Transverse colon (tissue), 4 donors: ENCODE data around the gene FHIP2A. TPM values are rescaled to one million over a fixed set of nuclear protein-coding genes. Genes with fewer than 3 reads are reported as not detected.

Source experiments
- DNase-seq: peaks from one replicate; pipeline ENCODE4 v3.0.0-alpha.2; 2019
- H3K27ac ChIP-seq, 4 donors: fragments of 200-600 bp; sonication (generic); 2 replicates each; pipeline ENCODE4 v1.5.1; 2016 to 2018; ENCODE audit warnings: inconsistent platforms in 4 of 4
- H3K27me3 ChIP-seq: fragments of 200-600 bp; sonication (generic); 2 replicates; pipeline ENCODE4 v1.5.1; 2017; ENCODE audit warnings: inconsistent platforms
- H3K36me3 ChIP-seq, 4 donors: fragments of 200-600 bp; sonication (generic); 2 replicates each; pipeline ENCODE4 v1.5.1; 2017 to 2019; ENCODE audit warnings: inconsistent platforms in 4 of 4
- H3K4me1 ChIP-seq, 4 donors: fragments of 200-600 bp; sonication (generic); 2 replicates each; pipeline ENCODE4 v1.5.1; 2017 to 2020; ENCODE audit warnings: inconsistent platforms in 4 of 4
- H3K4me3 ChIP-seq, 4 donors: fragments of 200-600 bp; sonication (generic); 1 replicate in 1 of 4; 2 replicates in 3 of 4; pipeline versions ENCODE4 v1.5.1 to v1.6.1; 2017 to 2019; ENCODE audit warnings: inconsistent platforms in 4 of 4
- H3K9me3 ChIP-seq, 2 donors: fragments of 200-600 bp; sonication (generic); 2 replicates each; pipeline ENCODE4 v1.5.1; 2017 to 2019; ENCODE audit warnings: inconsistent platforms in 2 of 2
- EP300 ChIP-seq: sonication (generic); formaldehyde crosslinking; IDR thresholded peaks from one replicate; pipeline ENCODE4 v1.6.1; 2017; ENCODE audit warnings: antibody characterized with exemption, low read depth
- POLR2A ChIP-seq: fragments of 450-650 bp; IDR thresholded peaks from one replicate; pipeline ENCODE4 v1.6.1; 2016; ENCODE audit warnings: antibody characterized with exemption, mild to moderate bottlenecking, moderate library complexity
- POLR2AphosphoS5 ChIP-seq, 3 donors: sonication (generic); formaldehyde crosslinking; IDR thresholded peaks; one replicate each; pipeline ENCODE4 v1.6.1; 2016; ENCODE audit warnings: antibody characterized with exemption in 3 of 3
- WGBS, 2 donors: methylation state at CpG; one replicate each; pipeline ENCODE4 v1.1.5; 2018; ENCODE audit warnings: low coverage in 1 of 2; 5-methylcytosine and 5-hydroxymethylcytosine counted together
- in situ Hi-C, 4 donors: fragments of 200-750 bp; cut with MboI; loops; one replicate each; pipeline versions ENCODE4 v1.15.0 to v1.15.1; 2017; ENCODE audit warnings: low sequenced_read_pairs in 3 of 4, low pct_ligation_motif_present in 1 of 4, low pct_unique_long_range_greater_than_20kb in 1 of 4
- intact Hi-C: fragments of 100-400 bp; cut with DNase I; formaldehyde crosslinking; loops from one replicate; pipeline ENCODE4 v1.15.1; 2023; ENCODE audit warnings: low total_unique reads
- total RNA-seq, 4 donors: library from RNA; depleted of rRNA; stranded (reverse); fragments of >200 nt; gene quantifications; one replicate each; pipeline ENCODE4 v1.1.0, GENCODE V29; 2016
- TF ChIP-seq, protein P1 (sequence below), 5 experiments: fragments of 200-600 bp in 3 of 5; fragments of 450-650 bp in 2 of 5; sonication (generic) in 3 of 5; IDR thresholded peaks; 1 replicate in 2 of 5; 2 replicates in 3 of 5; pipeline ENCODE4 v1.5.1; 2016 to 2017; ENCODE audit warnings: antibody characterized with exemption in 5 of 5, inconsistent platforms in 3 of 5, mild to moderate bottlenecking in 2 of 5, moderate library complexity in 1 of 5

FHIP2A gene
- total RNA-seq, 4 donors from 2014 or later = 17.2 to 218 (median 25.5) TPM

DNA sequence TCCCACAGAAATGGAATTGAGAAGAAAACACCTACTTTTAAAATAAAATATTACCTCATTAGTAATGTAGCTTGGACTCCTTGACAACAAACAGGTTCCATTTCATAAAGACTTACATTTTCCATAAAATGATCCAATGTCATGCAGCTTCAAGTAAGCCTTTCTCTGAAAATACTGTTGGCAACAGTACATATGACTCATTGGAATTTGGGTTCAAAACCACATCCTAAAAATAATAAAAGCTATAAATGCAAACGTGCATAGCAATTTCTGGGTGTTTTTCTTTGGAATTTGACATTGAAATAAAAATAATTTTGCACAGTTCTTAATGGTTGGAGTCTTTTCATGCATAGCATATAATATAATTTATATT, 47.9 kb downstream of the FHIP2A start:
- no peak for DNase-seq
- WGBS, 2 donors = 0 to 10% methylated on average over 1 of the region's 1 CpG
- intact Hi-C loops = no loop called here

DNA sequence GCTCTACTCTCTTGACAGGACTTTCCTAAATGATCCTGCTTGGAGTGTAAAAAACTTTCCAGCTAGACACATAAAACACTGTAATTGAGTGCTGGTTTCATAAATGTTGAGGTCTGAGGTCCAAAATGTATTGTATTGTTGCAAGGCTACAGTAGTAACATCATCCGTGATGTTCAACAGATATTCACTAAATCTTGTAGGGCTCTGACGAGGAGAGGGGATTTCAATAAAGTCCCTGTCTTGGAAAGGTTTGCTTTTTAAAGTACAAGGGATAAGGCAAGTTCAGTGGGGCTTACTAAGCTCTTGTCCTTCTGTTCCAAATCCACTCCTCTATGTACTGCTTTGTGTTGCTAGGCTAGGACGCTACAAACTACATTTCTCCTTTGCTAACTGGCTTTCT, 48.9 kb downstream of the FHIP2A start:
- Histone ChIP-seq H3K27ac (no peak overlapping the region), H3K4me3 (no peak overlapping the region), H3K9me3 (no peaks in the 10 kb centered on the region), H3K27me3 (no peaks in the 10 kb centered on the region), H3K36me3 (no peaks in the 10 kb centered on the region), H3K4me1 (no peaks in the 10 kb centered on the region)
- WGBS, 2 donors = 60 to 81% methylated on average over 3 of the region's 3 CpGs
- TF ChIP-seq EP300 (no peak), POLR2A (no peak), POLR2AphosphoS5 (IDR thresholded peaks at IDR 0.05) (no peak)
- TF ChIP-seq, protein P1, sequence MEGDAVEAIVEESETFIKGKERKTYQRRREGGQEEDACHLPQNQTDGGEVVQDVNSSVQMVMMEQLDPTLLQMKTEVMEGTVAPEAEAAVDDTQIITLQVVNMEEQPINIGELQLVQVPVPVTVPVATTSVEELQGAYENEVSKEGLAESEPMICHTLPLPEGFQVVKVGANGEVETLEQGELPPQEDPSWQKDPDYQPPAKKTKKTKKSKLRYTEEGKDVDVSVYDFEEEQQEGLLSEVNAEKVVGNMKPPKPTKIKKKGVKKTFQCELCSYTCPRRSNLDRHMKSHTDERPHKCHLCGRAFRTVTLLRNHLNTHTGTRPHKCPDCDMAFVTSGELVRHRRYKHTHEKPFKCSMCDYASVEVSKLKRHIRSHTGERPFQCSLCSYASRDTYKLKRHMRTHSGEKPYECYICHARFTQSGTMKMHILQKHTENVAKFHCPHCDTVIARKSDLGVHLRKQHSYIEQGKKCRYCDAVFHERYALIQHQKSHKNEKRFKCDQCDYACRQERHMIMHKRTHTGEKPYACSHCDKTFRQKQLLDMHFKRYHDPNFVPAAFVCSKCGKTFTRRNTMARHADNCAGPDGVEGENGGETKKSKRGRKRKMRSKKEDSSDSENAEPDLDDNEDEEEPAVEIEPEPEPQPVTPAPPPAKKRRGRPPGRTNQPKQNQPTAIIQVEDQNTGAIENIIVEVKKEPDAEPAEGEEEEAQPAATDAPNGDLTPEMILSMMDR (IDR thresholded peaks at IDR 0.05) = no peak
- DNase-seq = no peak
- in situ Hi-C loops (loop anchor here in 3 of 4 donors (10.0 to 25.0 kb wide), 2 partner anchors 242 to 254 kb away; no protein-coding TSS in a partner anchor), intact Hi-C loops (no loop called here)

More for the DNA sequence above, 47.9 kb downstream of the FHIP2A start:
- TF ChIP-seq POLR2A = no peak
- TF ChIP-seq POLR2AphosphoS5 (IDR thresholded peaks at IDR 0.05) = no peak
- TF ChIP-seq, protein P1 (IDR thresholded peaks at IDR 0.05) = no peak
- no peak for TF ChIP-seq EP300
- peaks cover 0 to 4% (median 0%) of the 10 kb centered on the region in 4 donors for H3K36me3 ChIP-seq
- in situ Hi-C loops = loop anchor here in 1 of 4 donors (25.0 kb wide), 1 partner anchor 243 kb away; no protein-coding TSS in a partner anchor
- no peak overlapping the region for H3K27ac ChIP-seq
- H3K27me3 ChIP-seq = no peaks in the 10 kb centered on the region
- H3K4me3 ChIP-seq = no peak overlapping the region
- H3K9me3 ChIP-seq = no peaks in the 10 kb centered on the region
- no peaks in the 10 kb centered on the region for H3K4me1 ChIP-seq

DNA sequence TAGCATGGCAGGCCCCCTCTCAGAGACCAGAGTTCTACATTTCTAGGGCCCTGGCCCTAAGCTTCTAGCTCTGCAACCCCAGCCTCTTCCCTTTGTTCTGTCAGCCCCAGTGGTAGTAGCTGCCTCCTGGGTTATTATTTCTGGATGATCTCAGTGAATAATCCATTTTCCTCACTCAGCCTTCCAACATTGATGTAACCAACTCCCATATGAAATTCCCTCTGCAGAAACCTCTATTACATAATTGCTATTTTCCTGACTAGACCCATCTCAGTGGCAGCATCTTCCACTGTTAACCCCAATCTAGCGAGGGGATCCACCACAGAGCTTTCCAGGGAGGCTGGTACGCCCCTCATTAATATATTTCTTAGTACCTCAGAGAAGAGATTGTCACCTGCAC, 49.8 kb downstream of the FHIP2A start:
- Histone ChIP-seq H3K27ac (no peak overlapping the region), H3K36me3 (no peaks in the 10 kb centered on the region), H3K9me3 (no peaks in the 10 kb centered on the region), H3K27me3 (no peaks in the 10 kb centered on the region), H3K4me1 (no peaks in the 10 kb centered on the region), H3K4me3 (no peak overlapping the region)
- in situ Hi-C loops = loop anchor here in 3 of 4 donors (10.0 to 25.0 kb wide), 2 partner anchors 241 to 253 kb away; no protein-coding TSS in a partner anchor
- intact Hi-C loops = no loop called here
- no peak for DNase-seq
- 93% methylated on average over 2 of the region's 2 CpGs; no CpG with 5 or more reads in 1 of the 2 donors for WGBS, 2 donors
- TF ChIP-seq POLR2AphosphoS5 (IDR thresholded peaks at IDR 0.05) (no peak), EP300 (no peak)
- TF ChIP-seq, protein P1 (IDR thresholded peaks at IDR 0.05) = no peak

Other genes with a start within 250 kb of the FHIP2A start
- gene ABLIM1, start 163.5 kb upstream of the FHIP2A start, total RNA-seq = 100 to 1,000 TPM in 2 of 4 donors, 10 to 100 TPM in 2; 56.9 to 108 (median 96.1) TPM
- 10 to 100 TPM; 14.6 to 40.0 (median 21.1) TPM for gene TRUB1, start 116.4 kb downstream of the FHIP2A start, total RNA-seq